Ishikawa (cell line): ENCODE data around the gene CTSW.

Experiments used
- CREB1 ChIP-seq: IDR thresholded peaks from 2 replicates; pipeline ENCODE4 v1.6.1; 2012; ENCODE audit warnings: low read depth
- EP300 ChIP-seq: IDR thresholded peaks from 2 replicates; pipeline ENCODE4 v1.6.1; 2012; ENCODE audit warnings: borderline replicate concordance
- TCF12 ChIP-seq: IDR thresholded peaks from 2 replicates; pipeline ENCODE4 v1.6.1; 2012; ENCODE audit warnings: low read depth
- TF ChIP-seq, protein P1 (sequence below): IDR thresholded peaks from 2 replicates; pipeline ENCODE4 v1.6.1; 2012; ENCODE audit warnings: low read depth, mild to moderate bottlenecking
- TF ChIP-seq, protein P2 (sequence below): IDR thresholded peaks from 2 replicates; pipeline ENCODE4 v1.6.1; 2012

DNA sequence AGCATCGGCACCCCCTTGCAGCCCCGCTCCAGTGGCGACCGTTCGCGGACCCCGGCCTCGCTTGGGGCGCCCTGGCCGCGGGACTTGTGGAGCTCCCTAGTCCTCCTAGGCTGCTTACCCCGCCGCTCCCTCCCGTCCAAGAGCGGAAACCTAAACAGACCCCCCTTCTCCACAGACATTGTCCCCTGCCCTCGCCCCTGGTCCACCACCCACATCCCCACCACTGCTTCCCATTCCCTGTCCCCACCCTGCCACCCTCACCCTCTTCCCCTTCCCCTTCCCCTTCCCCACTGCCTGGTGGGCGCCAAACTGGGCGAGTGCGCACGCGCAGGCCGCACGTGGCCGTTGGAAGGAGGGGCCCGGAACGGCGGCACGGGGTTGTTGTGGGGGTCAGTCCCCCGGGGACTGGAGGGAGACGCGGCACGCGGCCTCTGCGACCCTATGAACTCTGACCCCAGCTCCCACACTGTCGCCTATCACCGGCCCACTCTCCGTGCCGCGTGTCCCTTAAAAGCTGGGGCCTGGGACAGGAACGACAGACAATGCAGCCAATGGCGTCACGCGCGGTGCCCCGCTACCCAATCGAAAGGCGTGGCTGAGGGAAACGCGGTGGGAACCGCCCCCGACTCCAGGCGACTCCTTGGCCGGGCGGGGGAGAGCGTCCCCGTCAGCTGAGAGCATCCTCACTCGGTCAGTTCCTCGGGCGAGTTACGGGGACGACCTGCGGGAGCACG lies 46.2 kb upstream of the CTSW start, which contains the start of gene SNX32:
- TF ChIP-seq, protein P1, sequence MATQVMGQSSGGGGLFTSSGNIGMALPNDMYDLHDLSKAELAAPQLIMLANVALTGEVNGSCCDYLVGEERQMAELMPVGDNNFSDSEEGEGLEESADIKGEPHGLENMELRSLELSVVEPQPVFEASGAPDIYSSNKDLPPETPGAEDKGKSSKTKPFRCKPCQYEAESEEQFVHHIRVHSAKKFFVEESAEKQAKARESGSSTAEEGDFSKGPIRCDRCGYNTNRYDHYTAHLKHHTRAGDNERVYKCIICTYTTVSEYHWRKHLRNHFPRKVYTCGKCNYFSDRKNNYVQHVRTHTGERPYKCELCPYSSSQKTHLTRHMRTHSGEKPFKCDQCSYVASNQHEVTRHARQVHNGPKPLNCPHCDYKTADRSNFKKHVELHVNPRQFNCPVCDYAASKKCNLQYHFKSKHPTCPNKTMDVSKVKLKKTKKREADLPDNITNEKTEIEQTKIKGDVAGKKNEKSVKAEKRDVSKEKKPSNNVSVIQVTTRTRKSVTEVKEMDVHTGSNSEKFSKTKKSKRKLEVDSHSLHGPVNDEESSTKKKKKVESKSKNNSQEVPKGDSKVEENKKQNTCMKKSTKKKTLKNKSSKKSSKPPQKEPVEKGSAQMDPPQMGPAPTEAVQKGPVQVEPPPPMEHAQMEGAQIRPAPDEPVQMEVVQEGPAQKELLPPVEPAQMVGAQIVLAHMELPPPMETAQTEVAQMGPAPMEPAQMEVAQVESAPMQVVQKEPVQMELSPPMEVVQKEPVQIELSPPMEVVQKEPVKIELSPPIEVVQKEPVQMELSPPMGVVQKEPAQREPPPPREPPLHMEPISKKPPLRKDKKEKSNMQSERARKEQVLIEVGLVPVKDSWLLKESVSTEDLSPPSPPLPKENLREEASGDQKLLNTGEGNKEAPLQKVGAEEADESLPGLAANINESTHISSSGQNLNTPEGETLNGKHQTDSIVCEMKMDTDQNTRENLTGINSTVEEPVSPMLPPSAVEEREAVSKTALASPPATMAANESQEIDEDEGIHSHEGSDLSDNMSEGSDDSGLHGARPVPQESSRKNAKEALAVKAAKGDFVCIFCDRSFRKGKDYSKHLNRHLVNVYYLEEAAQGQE, result no peak
- TF ChIP-seq TCF12, result no peak
- TF ChIP-seq, protein P2, sequence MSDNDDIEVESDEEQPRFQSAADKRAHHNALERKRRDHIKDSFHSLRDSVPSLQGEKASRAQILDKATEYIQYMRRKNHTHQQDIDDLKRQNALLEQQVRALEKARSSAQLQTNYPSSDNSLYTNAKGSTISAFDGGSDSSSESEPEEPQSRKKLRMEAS, result peak; percentile 48; the same call in 1 of the 2 replicates
- TF ChIP-seq EP300, result no peak
- peak; percentile 32; the same call in 1 of the 2 replicates for TF ChIP-seq CREB1
